HepG2 (cell line): ENCODE data around the gene OR10S1. TPM values are rescaled to one million over a fixed set of nuclear protein-coding genes. Genes with fewer than 3 reads are reported as not detected.

Experiments used
- ATAC-seq: fragments of 200-7000 bp; cut with Tn5 transposase; 3 replicates; pipeline ENCODE4 v1.9.1; 2020; ENCODE audit warnings: mild to moderate bottlenecking, moderate library complexity
- BruUV-seq: library from RNA; stranded (reverse); fragments of 400-500 nt; replicated peaks from 2 replicates; lab custom pipeline; 2021; lab: Mats Ljungman, UMichigan
- CTCF ChIA-PET: fragments of 300-600 bp; formaldehyde crosslinking; extraction: SDS; loops from one replicate; lab custom pipeline; 2021; ENCODE audit warnings: low total read pairs, inconsistent platforms, low intra/inter-chr PET ratio; lab: Yijun Ruan, JAX
- POLR2A ChIA-PET: fragments of 350-600 bp; sonication (Branson Sonifier 250); formaldehyde crosslinking; loops from one replicate; lab custom pipeline; 2020; ENCODE audit warnings: antibody characterized with exemption, inconsistent platforms; lab: Yijun Ruan, JAX
- DNase-seq: peaks from one replicate; pipeline ENCODE4 v3.0.0-alpha.2; 2015; ENCODE audit warnings: low spot score
- FAIRE-seq: peaks from 3 replicates; lab custom pipeline; 2011; peaks lifted over from hg19 to GRCh38; lab: Jason Lieb, UNC
- H2AFZ ChIP-seq: one replicate; pipeline ENCODE4 v1.6.1; 2011; ENCODE audit warnings: low read length, inconsistent platforms
- H3K27ac ChIP-seq: fragments of 300-600 bp; 3 replicates; pipeline ENCODE4 v1.8.0; 2011; ENCODE audit warnings: mixed run types, mild to moderate bottlenecking, mixed read lengths, low read length, inconsistent platforms; ENCODE audit not compliant: insufficient read depth; ENCODE audit errors: extremely low read length
- H3K27me3 ChIP-seq, 2 experiments: fragments of 200-600 bp in 1 of 2; 2 replicates in 1 of 2; 3 replicates in 1 of 2; pipeline versions ENCODE4 v1.6.0 to v1.8.0; 2011; ENCODE audit warnings: low read length in 2 of 2, mild to moderate bottlenecking in 2 of 2, moderate library complexity in 2 of 2, inconsistent platforms in 1 of 2; ENCODE audit not compliant: insufficient read depth in 2 of 2, control insufficient read depth in 1 of 2
- H3K36me3 ChIP-seq, 2 experiments: fragments of 200-600 bp in 1 of 2; replicated peaks in 1 of 2; 2 replicates in 1 of 2; 3 replicates in 1 of 2; pipeline versions ENCODE4 v1.5.1 to v1.8.0; 2011; ENCODE audit warnings: low read length in 2 of 2, inconsistent platforms in 1 of 2; ENCODE audit not compliant: insufficient read depth in 2 of 2, control insufficient read depth in 1 of 2
- H3K4me1 ChIP-seq: 2 replicates; pipeline ENCODE4 v1.5.1; 2012; ENCODE audit warnings: low read length, inconsistent platforms; ENCODE audit not compliant: insufficient read depth
- H3K4me2 ChIP-seq: 2 replicates; pipeline ENCODE4 v1.6.0; 2011; ENCODE audit warnings: low read depth, low read length, inconsistent platforms
- H3K4me3 ChIP-seq, 3 experiments: fragments of 200-600 bp in 1 of 3; sonication (generic), shearing (Covaris generic) in 1 of 3; replicated peaks in 1 of 3; 2 replicates each; pipeline ENCODE4 v1.5.1; 2011 to 2016; ENCODE audit warnings: low read length in 3 of 3, inconsistent platforms in 2 of 3, low read depth in 2 of 3, mild to moderate bottlenecking in 2 of 3, control low read depth in 1 of 3, mixed read lengths in 1 of 3; ENCODE audit not compliant: insufficient read depth in 1 of 3
- H3K79me2 ChIP-seq: one replicate; pipeline ENCODE4 v1.6.1; 2011; ENCODE audit warnings: low read length, inconsistent platforms; ENCODE audit not compliant: insufficient read depth
- H3K9ac ChIP-seq: 2 replicates; pipeline ENCODE4 v1.6.0; 2011; ENCODE audit warnings: mild to moderate bottlenecking, low read depth, low read length, inconsistent platforms; ENCODE audit not compliant: insufficient read depth
- H3K9me3 ChIP-seq: 2 replicates; pipeline ENCODE4 v1.5.1; 2012; ENCODE audit warnings: mild to moderate bottlenecking, low read length
- H4K20me1 ChIP-seq: 2 replicates; pipeline ENCODE4 v1.6.0; 2011; ENCODE audit warnings: inconsistent platforms, mild to moderate bottlenecking, low read length, moderate library complexity; ENCODE audit not compliant: insufficient read depth
- ARID3A ChIP-seq: IDR thresholded peaks from 2 replicates; pipeline ENCODE4 v1.6.1; 2012; ENCODE audit warnings: low read depth, low read length, improper control_type of control experiment
- TFE3 ChIP-seq: IDR thresholded peaks from 2 replicates; pipeline ENCODE4 v1.6.1; 2016
- WGBS: methylation state at CpG from one replicate; pipeline ENCODE4 v1.1.6; 2017; ENCODE audit warnings: low lambda C conversion rate; 5-methylcytosine and 5-hydroxymethylcytosine counted together
- in situ Hi-C: cut with HindIII; loops from 2 replicates; pipeline ENCODE4 v1.10.0; 2017; ENCODE audit warnings: low pct_unique_long_range_greater_than_20kb; ENCODE audit not compliant: extremely low pct_ligation_motif_present
- intact Hi-C: fragments of 100-400 bp; cut with micrococcal nuclease; formaldehyde crosslinking; loops from one replicate; pipeline ENCODE4 v1.10.0; 2022; ENCODE audit not compliant: unreplicated experiment
- polyA plus RNA-seq, 8 experiments: library from polyadenylated mRNA; depleted of rRNA in 3 of 8; stranded (reverse) in 7 of 8; unstranded in 1 of 8; fragments of >200 nt; fragmentation: Illumina TruSeq in 4 of 8; extraction: Trizol in 4 of 8; gene quantifications; 2 replicates each; pipeline versions ENCODE4 v1.2.1 to v1.2.3, GENCODE V29; 2011 to 2016; ENCODE audit warnings: low read depth in 4 of 8, missing spikeins in 1 of 8, mixed read lengths in 1 of 8; ENCODE audit not compliant: insufficient read depth in 1 of 8
- total RNA-seq, 5 experiments: library from RNA; depleted of rRNA; stranded (reverse); fragments of >200 nt; fragmentation: Illumina TruSeq; extraction: Trizol; gene quantifications; 2 replicates each; pipeline ENCODE4 v1.2.3, GENCODE V29; 2016; ENCODE audit warnings: low read depth in 1 of 5

OR10S1 gene
- total and polyA plus RNA-seq, 2 of the 13 experiments (the other 11 are each of a cell fraction or from before 2014, with no cell fraction given), result not detected

- intact Hi-C loops, result no loop called here
- in situ Hi-C loops, result no loop called here
- Histone ChIP-seq H3K4me2 (no peak within 1 kb of the TSS), H3K9me3 (peaks cover 26% of the 10 kb centered on the region), H3K36me3 (no peaks in the 10 kb centered on the region), H3K27ac (no peak within 1 kb of the TSS), H4K20me1 (no peaks in the 10 kb centered on the region), H3K79me2 (no peaks in the 10 kb centered on the region), H3K4me1 (no peaks in the 10 kb centered on the region), H2AFZ (no peak within 1 kb of the TSS), H3K4me3 (no peak within 1 kb of the TSS), H3K9ac (no peak within 1 kb of the TSS), H3K27me3 (no peaks in the 10 kb centered on the region)
- DNase-seq (no peak), ATAC-seq (no peak), FAIRE-seq (no peak)
- BruUV-seq, result no TSS peak
- 9% methylated on average over 1 of the region's 1 CpG for WGBS
- no peak for TF ChIP-seq TFE3 (CRISPR knock-in tag)
- no peak for TF ChIP-seq ARID3A
- CTCF ChIA-PET, result no interaction called here
- POLR2A ChIA-PET, result no interaction called here
Measured at GRCh38 chr11:123939317-123939716, 38.3 kb downstream of the OR10S1 start, which contains the start of gene OR4D5. Gene OR4D5, plus strand, starts transcription at chr11:123939617. Its CDS starts 0 bp downstream, at chr11:123939617.

Other genes with a start within 250 kb of the OR10S1 start
- 7.0 and 7.7 TPM in 2 replicates for gene ZNF202, start 236.1 kb downstream of the OR10S1 start, total RNA-seq (2016; rRNA removed; fragmentation: Illumina TruSeq; extraction: Trizol)
- gene ZNF202, start 236.1 kb downstream of the OR10S1 start, polyA plus RNA-seq (2011; rRNA removed), result 7.9 and 8.9 TPM in 2 replicates
- not detected in 2 replicates for gene OR6X1, start 223.3 kb downstream of the OR10S1 start, total RNA-seq (2016; rRNA removed; fragmentation: Illumina TruSeq; extraction: Trizol)
- gene OR6X1, start 223.3 kb downstream of the OR10S1 start, polyA plus RNA-seq (2011; rRNA removed), result not detected in 2 replicates
- gene OR6M1, start 171.4 kb downstream of the OR10S1 start, total RNA-seq (2016; rRNA removed; fragmentation: Illumina TruSeq; extraction: Trizol), result not detected in 2 replicates
- gene OR6M1, start 171.4 kb downstream of the OR10S1 start, polyA plus RNA-seq (2011; rRNA removed), result not detected in 2 replicates
- not detected in 2 replicates for gene TMEM225, start 92.1 kb downstream of the OR10S1 start, total RNA-seq (2016; rRNA removed; fragmentation: Illumina TruSeq; extraction: Trizol)
- not detected in 2 replicates for gene TMEM225, start 92.1 kb downstream of the OR10S1 start, polyA plus RNA-seq (2011; rRNA removed)
- not detected in 2 replicates for gene OR8D4, start 75.6 kb downstream of the OR10S1 start, total RNA-seq (2016; rRNA removed; fragmentation: Illumina TruSeq; extraction: Trizol)
- not detected in 2 replicates for gene OR8D4, start 75.6 kb downstream of the OR10S1 start, polyA plus RNA-seq (2011; rRNA removed)
- not detected in 2 replicates for gene OR4D5, start 38.2 kb downstream of the OR10S1 start, total RNA-seq (2016; rRNA removed; fragmentation: Illumina TruSeq; extraction: Trizol)
- not detected in 2 replicates for gene OR4D5, start 38.2 kb downstream of the OR10S1 start, polyA plus RNA-seq (2011; rRNA removed)
- not detected in 2 replicates for gene OR6T1, start 33.9 kb downstream of the OR10S1 start, total RNA-seq (2016; rRNA removed; fragmentation: Illumina TruSeq; extraction: Trizol)
- gene OR6T1, start 33.9 kb downstream of the OR10S1 start, polyA plus RNA-seq (2011; rRNA removed), result not detected in 2 replicates
- gene OR10G6, start 17.4 kb upstream of the OR10S1 start, total RNA-seq (2016; rRNA removed; fragmentation: Illumina TruSeq; extraction: Trizol), result not detected in 2 replicates
- not detected in 2 replicates for gene OR10G6, start 17.4 kb upstream of the OR10S1 start, polyA plus RNA-seq (2011; rRNA removed)
- gene OR10G4, start 35.2 kb upstream of the OR10S1 start, total RNA-seq (2016; rRNA removed; fragmentation: Illumina TruSeq; extraction: Trizol), result not detected in 2 replicates
- gene OR10G4, start 35.2 kb upstream of the OR10S1 start, polyA plus RNA-seq (2011; rRNA removed), result not detected in 2 replicates
- not detected in 2 replicates for gene OR10G9, start 45.2 kb upstream of the OR10S1 start, total RNA-seq (2016; rRNA removed; fragmentation: Illumina TruSeq; extraction: Trizol)
- not detected in 2 replicates for gene OR10G9, start 45.2 kb upstream of the OR10S1 start, polyA plus RNA-seq (2011; rRNA removed)
- gene OR10G8, start 49.0 kb upstream of the OR10S1 start, total RNA-seq (2016; rRNA removed; fragmentation: Illumina TruSeq; extraction: Trizol), result not detected in 2 replicates
- not detected in 2 replicates for gene OR10G8, start 49.0 kb upstream of the OR10S1 start, polyA plus RNA-seq (2011; rRNA removed)
- gene OR10G7, start 63.5 kb upstream of the OR10S1 start, total RNA-seq (2016; rRNA removed; fragmentation: Illumina TruSeq; extraction: Trizol), result not detected in 2 replicates
- not detected in 2 replicates for gene OR10G7, start 63.5 kb upstream of the OR10S1 start, polyA plus RNA-seq (2011; rRNA removed)
- 1.3 and 1.4 TPM in 2 replicates for gene VWA5A, start 137.7 kb upstream of the OR10S1 start, total RNA-seq (2016; rRNA removed; fragmentation: Illumina TruSeq; extraction: Trizol)
- gene VWA5A, start 137.7 kb upstream of the OR10S1 start, polyA plus RNA-seq (2011; rRNA removed), result 1.6 and 1.8 TPM in 2 replicates
- gene OR10D3, start 205.6 kb upstream of the OR10S1 start, total RNA-seq (2016; rRNA removed; fragmentation: Illumina TruSeq; extraction: Trizol), result not detected in 2 replicates
- not detected in 2 replicates for gene OR10D3, start 205.6 kb upstream of the OR10S1 start, polyA plus RNA-seq (2011; rRNA removed)